Osteoblast (primary cell): ENCODE data around the gene ORAI1. TPM values are rescaled to one million over a fixed set of nuclear protein-coding genes. Genes with fewer than 3 reads are reported as not detected.

ENCODE experiments used
- DNase-seq: peaks from one replicate; pipeline ENCODE4 v3.0.0; 2011; ENCODE audit warnings: low spot score, mixed read lengths; ENCODE audit not compliant: insufficient read length; ENCODE audit errors: missing footprints
- H2AFZ ChIP-seq: 2 replicates; pipeline ENCODE4 v1.6.0; 2011; ENCODE audit warnings: mild to moderate bottlenecking, low read length
- H3K27ac ChIP-seq: 2 replicates; pipeline ENCODE4 v1.5.1; 2011; ENCODE audit warnings: mild to moderate bottlenecking, low read depth, low read length, moderate library complexity
- H3K27me3 ChIP-seq: 2 replicates; pipeline ENCODE4 v1.6.0; 2012; ENCODE audit warnings: mild to moderate bottlenecking, control low read depth, inconsistent platforms, low read length, moderate library complexity; ENCODE audit not compliant: insufficient read depth
- H3K36me3 ChIP-seq: 2 replicates; pipeline ENCODE4 v1.5.1; 2011; ENCODE audit warnings: mild to moderate bottlenecking, low read length, control low read depth, moderate library complexity; ENCODE audit not compliant: insufficient read depth
- H3K4me1 ChIP-seq: 2 replicates; pipeline ENCODE4 v1.5.1; 2011; ENCODE audit warnings: mild to moderate bottlenecking, low read length, control low read depth, moderate library complexity; ENCODE audit not compliant: insufficient read depth
- H3K4me2 ChIP-seq: 2 replicates; pipeline ENCODE4 v1.6.0; 2011; ENCODE audit warnings: mild to moderate bottlenecking, low read length; ENCODE audit not compliant: insufficient read depth
- H3K4me3 ChIP-seq: fragments of 200-600 bp; sonication (generic); 3 replicates; pipeline ENCODE4 v1.5.1; 2012; ENCODE audit warnings: mild to moderate bottlenecking, low read length, inconsistent platforms; ENCODE audit not compliant: insufficient read depth
- H3K79me2 ChIP-seq: 2 replicates; pipeline ENCODE4 v1.6.0; 2012; ENCODE audit warnings: mild to moderate bottlenecking, low read length, control low read depth, inconsistent platforms; ENCODE audit not compliant: insufficient read depth
- H3K9me3 ChIP-seq: 2 replicates; pipeline ENCODE4 v1.5.1; 2011; ENCODE audit warnings: low read depth, low read length, control low read depth
- H4K20me1 ChIP-seq: 2 replicates; pipeline ENCODE4 v1.6.0; 2012; ENCODE audit warnings: mild to moderate bottlenecking, low read length, control low read depth; ENCODE audit not compliant: insufficient read depth
- CTCF ChIP-seq: IDR thresholded peaks from 2 replicates; pipeline ENCODE4 v1.5.1; 2011; ENCODE audit warnings: mild to moderate bottlenecking, low read depth, low read length, moderate library complexity; ENCODE audit errors: extremely low read depth
- total RNA-seq: library from RNA; depleted of rRNA; stranded (reverse); fragments of >200 nt; gene quantifications from 2 replicates; pipeline ENCODE4 v1.2.3, GENCODE V29; 2012

The ORAI1 gene
- total RNA-seq, 1 donor, result 7.2 TPM

DNA sequence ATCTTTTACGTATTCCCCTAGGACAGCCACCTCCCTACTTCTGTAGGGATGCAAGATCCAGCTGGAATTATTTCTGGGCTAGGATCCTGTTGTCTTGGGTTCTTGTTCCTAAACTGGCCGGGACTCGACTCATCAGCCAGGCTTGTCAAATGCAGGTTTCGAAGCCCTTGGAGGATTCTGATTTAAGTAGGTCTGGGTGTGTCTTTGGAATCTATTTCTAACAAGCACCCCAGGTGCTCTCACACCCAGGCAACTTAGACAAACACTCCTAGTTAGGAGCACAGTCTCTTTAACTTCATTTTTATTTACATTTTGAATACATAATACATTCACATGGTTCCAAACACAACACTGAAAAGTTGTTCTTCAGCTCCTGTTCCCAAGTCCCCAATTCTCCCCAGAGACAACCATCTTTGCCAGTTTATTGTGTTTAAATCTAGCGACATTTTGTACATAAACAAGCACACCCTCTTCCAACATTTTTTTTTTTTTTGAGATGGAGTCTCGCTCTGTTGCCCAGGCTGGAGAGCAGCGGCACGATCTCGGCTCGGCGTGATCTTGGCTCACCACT, 22.2 kb downstream of the ORAI1 start:
- no peaks in the 10 kb centered on the region for H3K27me3 ChIP-seq
- peak; percentile 48 for DNase-seq
- no peaks in the 10 kb centered on the region for H3K36me3 ChIP-seq
- H3K4me2 ChIP-seq, result no peak overlapping the region
- H3K79me2 ChIP-seq, result no peaks in the 10 kb centered on the region
- H3K4me1 ChIP-seq, result no peaks in the 10 kb centered on the region
- H2AFZ ChIP-seq, result no peak overlapping the region
- no peak overlapping the region for H3K27ac ChIP-seq
- no peaks in the 10 kb centered on the region for H4K20me1 ChIP-seq
- no peaks in the 10 kb centered on the region for H3K9me3 ChIP-seq
- no peak overlapping the region for H3K4me3 ChIP-seq
- TF ChIP-seq CTCF, result no peak

- Histone ChIP-seq H2AFZ (no peak overlapping the region), H3K27me3 (no peaks in the 10 kb centered on the region), H3K27ac (no peak overlapping the region), H3K4me3 (no peak overlapping the region), H3K79me2 (no peaks in the 10 kb centered on the region), H3K4me2 (no peak overlapping the region), H4K20me1 (no peaks in the 10 kb centered on the region), H3K9me3 (no peaks in the 10 kb centered on the region), H3K36me3 (no peaks in the 10 kb centered on the region), H3K4me1 (no peaks in the 10 kb centered on the region)
- no peak for DNase-seq
- no peak for TF ChIP-seq CTCF
Observed at GRCh38 chr12:121649322-121649721, 23.0 kb downstream of the ORAI1 start.

DNA sequence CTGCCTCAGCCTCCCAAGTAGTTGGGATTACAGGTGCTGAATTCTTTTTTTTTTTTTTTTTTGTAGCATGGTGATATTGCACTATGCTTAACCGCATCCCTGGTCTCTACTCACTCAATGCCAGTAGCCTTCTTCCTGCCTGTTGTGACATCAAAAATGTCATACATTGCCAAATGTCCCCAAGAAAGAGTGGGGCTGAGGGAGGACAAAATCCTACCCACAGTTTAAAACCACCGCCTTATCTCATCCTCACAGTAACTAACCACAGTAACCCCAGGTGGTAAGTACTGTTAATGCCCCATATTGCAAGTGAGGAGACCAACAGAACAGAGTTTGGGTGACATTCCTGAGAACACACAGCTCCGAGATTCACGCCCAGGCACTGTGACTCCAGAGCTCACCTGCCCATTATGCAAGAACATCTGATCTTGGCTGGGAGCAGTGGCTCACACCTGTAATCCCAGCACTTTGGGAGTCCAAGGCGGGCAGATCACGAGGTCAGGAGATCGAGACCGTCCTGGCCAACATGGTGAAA, 23.6 kb downstream of the ORAI1 start:
- H3K79me2 ChIP-seq, result no peaks in the 10 kb centered on the region
- H3K36me3 ChIP-seq, result no peaks in the 10 kb centered on the region
- H3K4me2 ChIP-seq, result no peak overlapping the region
- no peaks in the 10 kb centered on the region for H3K9me3 ChIP-seq
- DNase-seq, result peak; percentile 21
- H3K4me1 ChIP-seq, result no peaks in the 10 kb centered on the region
- H3K27me3 ChIP-seq, result no peaks in the 10 kb centered on the region
- no peak overlapping the region for H2AFZ ChIP-seq
- no peak overlapping the region for H3K27ac ChIP-seq
- no peak overlapping the region for H3K4me3 ChIP-seq
- TF ChIP-seq CTCF, result no peak
- no peaks in the 10 kb centered on the region for H4K20me1 ChIP-seq

- H3K4me1 ChIP-seq, result no peaks in the 10 kb centered on the region
- no peaks in the 10 kb centered on the region for H3K36me3 ChIP-seq
- no peaks in the 10 kb centered on the region for H3K9me3 ChIP-seq
- H3K27ac ChIP-seq, result no peak overlapping the region
- H3K4me2 ChIP-seq, result no peak overlapping the region
- H3K4me3 ChIP-seq, result no peak overlapping the region
- no peaks in the 10 kb centered on the region for H3K79me2 ChIP-seq
- DNase-seq, result peak; percentile 59
- no peaks in the 10 kb centered on the region for H4K20me1 ChIP-seq
- H3K27me3 ChIP-seq, result no peaks in the 10 kb centered on the region
- no peak for TF ChIP-seq CTCF
- no peak overlapping the region for H2AFZ ChIP-seq
Observed at GRCh38 chr12:121651320-121651719, 25.0 kb downstream of the ORAI1 start.
